GM12878 (cell line): ENCODE measurements around the gene IPPK. TPM values are rescaled to one million over a fixed set of nuclear protein-coding genes. Genes with fewer than 3 reads are reported as not detected.

Source experiments
- ATAC-seq: fragments of 200-7000 bp; cut with Tn5 transposase; 3 replicates; pipeline ENCODE4 v1.9.1; 2020; ENCODE audit warnings: mild to moderate bottlenecking, moderate library complexity
- BruUV-seq: library from RNA; stranded (reverse); fragments of 400-500 nt; replicated peaks from 2 replicates; lab custom pipeline; 2021; lab: Mats Ljungman, UMichigan
- CTCF ChIA-PET: fragments of 300-600 bp; sonication (Branson Sonifier 250); formaldehyde crosslinking; extraction: SDS; loops from one replicate; lab custom pipeline; 2021; ENCODE audit warnings: inconsistent platforms; lab: Yijun Ruan, JAX
- POLR2A ChIA-PET: fragments of 350-600 bp; formaldehyde crosslinking; extraction: SDS; loops from one replicate; lab custom pipeline; 2021; ENCODE audit warnings: inconsistent platforms; lab: Charles Lee
- RAD21 ChIA-PET: fragments of 300-600 bp; sonication (Branson Sonifier 250); formaldehyde crosslinking; loops from one replicate; lab custom pipeline; 2023; ENCODE audit warnings: antibody characterized with exemption; ENCODE audit not compliant: unreplicated experiment; lab: Charles Lee
- SMC1A ChIA-PET: fragments of 300-600 bp; sonication (Branson Sonifier 250); formaldehyde crosslinking; loops from one replicate; lab custom pipeline; 2023; ENCODE audit not compliant: unreplicated experiment, uncharacterized antibody; lab: Charles Lee
- DNase-seq: peaks from one replicate; pipeline ENCODE4 v3.0.0-alpha.2; 2011; ENCODE audit warnings: low read depth, low spot score
- FAIRE-seq: peaks from 3 replicates; lab custom pipeline; 2011; peaks lifted over from hg19 to GRCh38; lab: Jason Lieb, UNC
- H2AFZ ChIP-seq: 2 replicates; pipeline ENCODE4 v1.6.0; 2011; ENCODE audit warnings: low read depth, low read length, control low read depth; ENCODE audit not compliant: control insufficient read depth
- H3K27ac ChIP-seq: 2 replicates; pipeline ENCODE4 v1.5.1; 2011; ENCODE audit warnings: control low read depth; ENCODE audit not compliant: control insufficient read depth, insufficient read depth
- H3K27me3 ChIP-seq, 2 experiments: replicated peaks in 1 of 2; 2 replicates each; pipeline versions ENCODE4 v1.6.0 to v1.6.1; 2011; ENCODE audit warnings: low read length in 1 of 2; ENCODE audit not compliant: control insufficient read depth in 2 of 2, insufficient read depth in 2 of 2
- H3K36me3 ChIP-seq, 2 experiments: 2 replicates each; pipeline ENCODE4 v1.5.1; 2011; ENCODE audit warnings: low read length in 1 of 2; ENCODE audit not compliant: control insufficient read depth in 2 of 2, insufficient read depth in 2 of 2
- H3K4me1 ChIP-seq: 2 replicates; pipeline ENCODE4 v1.6.1; 2011; ENCODE audit warnings: mild to moderate bottlenecking, low read length, moderate library complexity, mixed read lengths; ENCODE audit not compliant: control insufficient read depth, insufficient read depth
- H3K4me2 ChIP-seq: 2 replicates; pipeline ENCODE4 v1.6.0; 2011; ENCODE audit warnings: control low read depth; ENCODE audit not compliant: control insufficient read depth, insufficient read depth
- H3K4me3 ChIP-seq: fragments of 200-600 bp; sonication (generic); 2 replicates; pipeline ENCODE4 v1.5.1; 2016
- H3K79me2 ChIP-seq: 2 replicates; pipeline ENCODE4 v1.6.0; 2011; ENCODE audit warnings: low read length; ENCODE audit not compliant: control insufficient read depth, insufficient read depth
- H3K9ac ChIP-seq: 2 replicates; pipeline ENCODE4 v1.8.0; 2011; ENCODE audit warnings: low read length, control low read depth, mixed read lengths; ENCODE audit not compliant: control insufficient read depth, insufficient read depth
- H3K9me3 ChIP-seq: replicated peaks from 3 replicates; pipeline ENCODE4 v1.5.1; 2011; ENCODE audit warnings: mild to moderate bottlenecking, low read length; ENCODE audit not compliant: control insufficient read depth, insufficient read depth
- H4K20me1 ChIP-seq: 2 replicates; pipeline ENCODE4 v1.6.0; 2011; ENCODE audit not compliant: control insufficient read depth, insufficient read depth
- BCL11A ChIP-seq: IDR thresholded peaks from 2 replicates; pipeline ENCODE4 v1.6.1; 2011; ENCODE audit warnings: low read depth, low read length
- HDAC6 ChIP-seq: fragments of 200-600 bp; sonication (generic); IDR thresholded peaks from one replicate; pipeline ENCODE4 v1.8.0; 2017; ENCODE audit warnings: antibody characterized with exemption; ENCODE audit not compliant: unreplicated experiment
- JUNB ChIP-seq: IDR thresholded peaks from 2 replicates; pipeline ENCODE4 v1.6.1; 2016; ENCODE audit warnings: antibody characterized with exemption, mild to moderate bottlenecking
- KDM1A ChIP-seq: fragments of 200-600 bp; sonication (generic); IDR thresholded peaks from 2 replicates; pipeline ENCODE4 v1.6.1; 2016; ENCODE audit warnings: borderline replicate concordance
- MYC ChIP-seq: IDR thresholded peaks from 2 replicates; pipeline ENCODE4 v1.6.1; 2011; ENCODE audit warnings: mild to moderate bottlenecking, low read length, moderate library complexity, inconsistent platforms; ENCODE audit not compliant: insufficient read depth, insufficient replicate concordance, insufficient read length, severe bottlenecking
- SMAD5 ChIP-seq: IDR thresholded peaks from 2 replicates; pipeline ENCODE4 v1.6.1; 2016; ENCODE audit warnings: antibody characterized with exemption, low read depth
- SMC3 ChIP-seq: IDR thresholded peaks from 2 replicates; pipeline ENCODE4 v1.6.1; 2011; ENCODE audit warnings: low read length, improper control_type of control experiment, borderline replicate concordance
- SP1 ChIP-seq: IDR thresholded peaks from one replicate; pipeline ENCODE4 v1.6.1; 2011; ENCODE audit warnings: low read depth, low read length
- ZBED1 ChIP-seq: IDR thresholded peaks from 2 replicates; pipeline ENCODE4 v1.6.1; 2016; ENCODE audit warnings: borderline replicate concordance
- ZNF217 ChIP-seq: fragments of 450-650 bp; IDR thresholded peaks from 2 replicates; pipeline ENCODE4 v1.6.1; 2017; ENCODE audit warnings: antibody characterized with exemption, mild to moderate bottlenecking
- ZZZ3 ChIP-seq: IDR thresholded peaks from 2 replicates; pipeline ENCODE4 v1.6.1; 2011; ENCODE audit warnings: low read depth; ENCODE audit not compliant: control insufficient read depth, insufficient read length
- whole genome bisulfite sequencing: methylation state at CpG from one replicate; pipeline ENCODE4 v1.1.6; 2016; ENCODE audit warnings: low lambda C conversion rate; ENCODE audit not compliant: insufficient replicate concordance, insufficient coverage; ENCODE audit errors: missing lambda C conversion rate; 5-methylcytosine and 5-hydroxymethylcytosine counted together
- in situ Hi-C: fragments of 300-500 bp; cut with MboI; formaldehyde crosslinking; loops from 9 replicates; pipeline ENCODE4 v1.14.3; 2018; ENCODE audit warnings: mixed read lengths
- intact Hi-C: fragments of 100-400 bp; cut with micrococcal nuclease; formaldehyde crosslinking; loops from one replicate; pipeline ENCODE4 v1.14.2; 2022; ENCODE audit not compliant: unreplicated experiment
- polyA plus RNA-seq, 11 experiments: library from polyadenylated mRNA; depleted of rRNA in 4 of 11; unstranded in 6 of 11; stranded (reverse) in 5 of 11; fragments of >200 nt; fragmentation: Nextera tagmentation in 4 of 11; fragmentation: Illumina TruSeq in 1 of 11; extraction: Ambion mirVana in 4 of 11; extraction: Trizol in 1 of 11; gene quantifications; 1 replicate in 1 of 11; 2 replicates in 10 of 11; pipeline versions ENCODE4 v1.2.1 to v1.2.3, GENCODE V29; 2011 to 2016; ENCODE audit warnings: inconsistent platforms in 2 of 11, missing spikeins in 2 of 11, low read depth in 1 of 11
- total RNA-seq, 4 experiments: library from RNA; depleted of rRNA in 3 of 4; stranded (reverse); fragments of >200 nt in 3 of 4; fragmentation: Illumina TruSeq in 1 of 4; extraction: Trizol in 1 of 4; gene quantifications; 2 replicates each; pipeline versions ENCODE4 v1.2.1 to v1.2.3, GENCODE V29; 2013 to 2021
- TF ChIP-seq, protein P1 (sequence below): IDR thresholded peaks from 2 replicates; pipeline ENCODE4 v1.6.1; 2011; ENCODE audit warnings: borderline replicate concordance, low read depth, mild to moderate bottlenecking, moderate library complexity, low read length; ENCODE audit not compliant: insufficient read depth, poor library complexity, severe bottlenecking
- TF ChIP-seq, protein P2 (sequence below): IDR thresholded peaks from 2 replicates; pipeline ENCODE4 v1.6.1; 2012; ENCODE audit warnings: mild to moderate bottlenecking, low read depth, low read length

Gene IPPK
- total and polyA plus RNA-seq, 10 of the 15 experiments (the other 5 are each of a cell fraction or from before 2014, with no cell fraction given): 2.1 to 22.1 (median 11.4) TPM

DNA sequence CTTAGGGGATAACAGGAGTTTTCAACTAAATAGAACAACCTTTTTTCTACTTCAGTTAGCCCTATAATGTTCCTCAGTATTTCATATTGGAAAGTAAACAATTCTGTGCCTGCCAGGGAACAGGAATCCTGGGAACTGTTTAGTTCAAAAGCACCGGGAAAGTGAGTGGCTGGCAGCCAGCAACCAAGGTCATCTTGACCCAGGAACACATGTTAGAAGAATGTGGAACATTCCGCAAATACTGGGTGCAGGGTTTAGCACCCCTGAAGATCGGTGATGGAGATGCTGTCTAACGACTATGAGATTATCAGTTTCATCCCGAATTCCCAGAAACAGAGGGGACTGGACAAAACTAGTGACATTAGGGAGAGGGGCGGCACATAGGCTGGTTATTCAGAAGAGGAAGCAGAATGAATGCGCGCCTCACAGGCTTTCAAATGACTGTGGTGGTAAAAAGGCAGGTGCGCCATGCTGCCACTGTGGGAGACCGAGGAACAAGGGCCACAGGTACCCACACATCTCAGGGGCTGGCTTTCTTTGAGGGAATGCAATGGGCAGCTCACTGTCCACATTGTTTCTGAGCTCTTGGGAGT lies 51.2 kb downstream of the IPPK start:
- H3K4me2 ChIP-seq: no peak overlapping the region
- no peaks in the 10 kb centered on the region for H3K79me2 ChIP-seq
- in situ Hi-C loops: no loop called here
- H3K4me1 ChIP-seq: no peaks in the 10 kb centered on the region
- SMC1A ChIA-PET: no interaction called here
- DNase-seq (no peak), ATAC-seq (no peak), FAIRE-seq (no peak)
- no peak overlapping the region for H3K4me3 ChIP-seq
- no peak overlapping the region for H3K9ac ChIP-seq
- no peaks in the 10 kb centered on the region for H3K9me3 ChIP-seq
- H4K20me1 ChIP-seq: no peaks in the 10 kb centered on the region
- no peak overlapping the region for H3K27ac ChIP-seq
- POLR2A ChIA-PET: no interaction called here
- no TSS peak for BruUV-seq
- 97% methylated on average over 10 of the region's 10 CpGs for WGBS
- TF ChIP-seq KDM1A (no peak), HDAC6 (no peak), MYC (no peak)
- TF ChIP-seq, protein P1, sequence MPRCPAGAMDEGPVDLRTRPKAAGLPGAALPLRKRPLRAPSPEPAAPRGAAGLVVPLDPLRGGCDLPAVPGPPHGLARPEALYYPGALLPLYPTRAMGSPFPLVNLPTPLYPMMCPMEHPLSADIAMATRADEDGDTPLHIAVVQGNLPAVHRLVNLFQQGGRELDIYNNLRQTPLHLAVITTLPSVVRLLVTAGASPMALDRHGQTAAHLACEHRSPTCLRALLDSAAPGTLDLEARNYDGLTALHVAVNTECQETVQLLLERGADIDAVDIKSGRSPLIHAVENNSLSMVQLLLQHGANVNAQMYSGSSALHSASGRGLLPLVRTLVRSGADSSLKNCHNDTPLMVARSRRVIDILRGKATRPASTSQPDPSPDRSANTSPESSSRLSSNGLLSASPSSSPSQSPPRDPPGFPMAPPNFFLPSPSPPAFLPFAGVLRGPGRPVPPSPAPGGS: no peak
- peaks cover 18 to 20% of the 10 kb centered on the region in 2 experiments for H3K36me3 ChIP-seq
- H2AFZ ChIP-seq: no peak overlapping the region
- intact Hi-C loops: no loop called here
- H3K27me3 ChIP-seq: no peaks in the 10 kb centered on the region
- RAD21 ChIA-PET: no interaction called here
- CTCF ChIA-PET: no interaction called here

DNA sequence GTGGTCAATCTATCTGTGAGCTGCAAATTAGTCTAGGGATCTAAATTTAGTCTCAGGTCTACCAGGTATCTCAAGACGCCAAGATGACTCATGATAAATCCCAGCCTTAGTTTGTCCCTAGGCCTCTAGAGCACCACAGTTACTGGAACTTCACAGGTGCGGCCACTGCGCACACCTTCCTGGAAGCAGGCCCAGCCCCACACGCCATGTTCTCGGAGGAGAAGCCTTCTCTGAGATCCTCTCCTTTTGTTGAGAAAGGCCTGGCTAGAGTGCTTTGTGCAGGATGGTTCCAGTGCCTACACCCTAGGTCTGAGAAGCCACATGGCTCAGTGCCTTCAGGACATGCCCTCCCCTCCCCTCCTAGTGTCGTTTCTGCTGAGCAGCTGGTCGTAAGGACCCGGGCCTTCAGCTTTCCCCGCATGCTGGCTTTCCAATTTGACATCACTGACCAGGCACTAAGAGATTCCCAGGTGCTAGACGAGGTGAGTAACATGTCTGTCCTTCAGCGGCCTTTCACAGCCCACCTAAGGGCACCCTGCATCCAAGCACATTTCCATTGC lies 51.9 kb downstream of the IPPK start:
- no peak overlapping the region for H3K27ac ChIP-seq
- H3K4me1 ChIP-seq: no peaks in the 10 kb centered on the region
- peaks cover 18 to 23% of the 10 kb centered on the region in 2 experiments for H3K36me3 ChIP-seq
- intact Hi-C loops (no loop called here), in situ Hi-C loops (no loop called here)
- H3K79me2 ChIP-seq: no peaks in the 10 kb centered on the region
- FAIRE-seq (no peak), ATAC-seq (no peak), DNase-seq (no peak)
- H3K9me3 ChIP-seq: no peaks in the 10 kb centered on the region
- ChIA-PET POLR2A (no interaction called here), RAD21 (no interaction called here), SMC1A (no interaction called here), CTCF (interaction anchor here (1.4 kb wide), 1 partner anchor 11 kb away, joined by 3 read pairs; no protein-coding TSS in a partner anchor)
- 92% methylated on average over 11 of the region's 11 CpGs for WGBS
- H3K9ac ChIP-seq: no peak overlapping the region
- no peaks in the 10 kb centered on the region for H3K27me3 ChIP-seq
- no peak overlapping the region for H2AFZ ChIP-seq
- H3K4me2 ChIP-seq: no peak overlapping the region
- no peak overlapping the region for H3K4me3 ChIP-seq
- BruUV-seq: no TSS peak
- H4K20me1 ChIP-seq: no peaks in the 10 kb centered on the region
- TF ChIP-seq ZZZ3 (no peak), BCL11A (no peak), ZBED1 (no peak), SP1 (no peak), JUNB (no peak), ZNF217 (no peak), SMC3 (no peak), SMAD5 (no peak)
- TF ChIP-seq, protein P2, sequence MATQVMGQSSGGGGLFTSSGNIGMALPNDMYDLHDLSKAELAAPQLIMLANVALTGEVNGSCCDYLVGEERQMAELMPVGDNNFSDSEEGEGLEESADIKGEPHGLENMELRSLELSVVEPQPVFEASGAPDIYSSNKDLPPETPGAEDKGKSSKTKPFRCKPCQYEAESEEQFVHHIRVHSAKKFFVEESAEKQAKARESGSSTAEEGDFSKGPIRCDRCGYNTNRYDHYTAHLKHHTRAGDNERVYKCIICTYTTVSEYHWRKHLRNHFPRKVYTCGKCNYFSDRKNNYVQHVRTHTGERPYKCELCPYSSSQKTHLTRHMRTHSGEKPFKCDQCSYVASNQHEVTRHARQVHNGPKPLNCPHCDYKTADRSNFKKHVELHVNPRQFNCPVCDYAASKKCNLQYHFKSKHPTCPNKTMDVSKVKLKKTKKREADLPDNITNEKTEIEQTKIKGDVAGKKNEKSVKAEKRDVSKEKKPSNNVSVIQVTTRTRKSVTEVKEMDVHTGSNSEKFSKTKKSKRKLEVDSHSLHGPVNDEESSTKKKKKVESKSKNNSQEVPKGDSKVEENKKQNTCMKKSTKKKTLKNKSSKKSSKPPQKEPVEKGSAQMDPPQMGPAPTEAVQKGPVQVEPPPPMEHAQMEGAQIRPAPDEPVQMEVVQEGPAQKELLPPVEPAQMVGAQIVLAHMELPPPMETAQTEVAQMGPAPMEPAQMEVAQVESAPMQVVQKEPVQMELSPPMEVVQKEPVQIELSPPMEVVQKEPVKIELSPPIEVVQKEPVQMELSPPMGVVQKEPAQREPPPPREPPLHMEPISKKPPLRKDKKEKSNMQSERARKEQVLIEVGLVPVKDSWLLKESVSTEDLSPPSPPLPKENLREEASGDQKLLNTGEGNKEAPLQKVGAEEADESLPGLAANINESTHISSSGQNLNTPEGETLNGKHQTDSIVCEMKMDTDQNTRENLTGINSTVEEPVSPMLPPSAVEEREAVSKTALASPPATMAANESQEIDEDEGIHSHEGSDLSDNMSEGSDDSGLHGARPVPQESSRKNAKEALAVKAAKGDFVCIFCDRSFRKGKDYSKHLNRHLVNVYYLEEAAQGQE: no peak
